GM23248 (cell line): Measurements from ENCODE around the gene MYLIP.

Source experiments
- EZH2 ChIP-seq: fragments of 200-600 bp; sonication (generic); IDR thresholded peaks from 2 replicates; pipeline ENCODE4 v1.6.1; 2018; ENCODE audit warnings: antibody characterized with exemption, mild to moderate bottlenecking; ENCODE audit not compliant: insufficient read depth, poor library complexity, severe bottlenecking
- EZH2phosphoT487 ChIP-seq: fragments of 200-600 bp; sonication (generic); IDR thresholded peaks from 2 replicates; pipeline ENCODE4 v1.6.1; 2018; ENCODE audit warnings: antibody characterized with exemption, moderate library complexity, mild to moderate bottlenecking, low read depth; ENCODE audit not compliant: insufficient read depth

- TF ChIP-seq EZH2 (no peak), EZH2phosphoT487 (no peak)
Measured at GRCh38 chr6:16163066-16163465, 34.2 kb downstream of the MYLIP start.
